Panc1 (cell line): ENCODE results near the gene CHMP6. TPM values are rescaled to one million over a fixed set of nuclear protein-coding genes. Genes with fewer than 3 reads are reported as not detected.
"Not testable (repeated sequence)": the region's sequence is repeated elsewhere in the genome, so short reads cannot be mapped to it uniquely, and the experiment has no call there.

Experiments
- ATAC-seq: fragments of 200-7000 bp; cut with Tn5 transposase; 2 replicates; pipeline ENCODE4 v1.9.1; 2020; ENCODE audit warnings: mild to moderate bottlenecking, moderate library complexity
- BruUV-seq: library from RNA; stranded (reverse); fragments of 400-500 nt; replicated peaks from 2 replicates; lab custom pipeline; 2021; lab: Mats Ljungman, UMichigan
- CTCF ChIA-PET: fragments of 300-600 bp; sonication (Branson Sonifier 250); formaldehyde crosslinking; loops from one replicate; lab custom pipeline; 2022; ENCODE audit warnings: antibody characterized with exemption; lab: Charles Lee
- POLR2A ChIA-PET: fragments of 300-600 bp; sonication (Branson Sonifier 250); formaldehyde crosslinking; loops from one replicate; lab custom pipeline; 2022; ENCODE audit warnings: antibody characterized with exemption; lab: Charles Lee
- DNase-seq: peaks from one replicate; pipeline ENCODE4 v3.0.0-alpha.2; 2010; ENCODE audit warnings: low read depth, low spot score
- H3K27ac ChIP-seq: 2 replicates; pipeline ENCODE4 v1.5.1; 2011; ENCODE audit warnings: mild to moderate bottlenecking, low read length, inconsistent platforms
- H3K27me3 ChIP-seq: fragments of 200-500 bp; sonication (Bioruptor generic); 2 replicates; pipeline ENCODE4 v1.6.0; 2014; ENCODE audit warnings: low read length, inconsistent platforms; ENCODE audit not compliant: control insufficient read depth, insufficient read depth
- H3K36me3 ChIP-seq: fragments of 200-500 bp; sonication (Bioruptor generic); 2 replicates; pipeline ENCODE4 v1.5.1; 2014; ENCODE audit warnings: inconsistent platforms, mild to moderate bottlenecking, low read length, moderate library complexity; ENCODE audit not compliant: control insufficient read depth, insufficient read depth
- H3K4me1 ChIP-seq: 2 replicates; pipeline ENCODE4 v1.5.1; 2011; ENCODE audit warnings: inconsistent platforms, mild to moderate bottlenecking, low read length, moderate library complexity; ENCODE audit not compliant: control insufficient read depth, insufficient read depth
- H3K4me3 ChIP-seq, 2 experiments: 2 replicates each; pipeline ENCODE4 v1.5.1; 2011 to 2012; ENCODE audit warnings: low read depth in 2 of 2, low read length in 2 of 2, mild to moderate bottlenecking in 2 of 2, inconsistent platforms in 1 of 2, moderate library complexity in 1 of 2
- H3K9me3 ChIP-seq: fragments of 200-500 bp; sonication (Bioruptor generic); 2 replicates; pipeline ENCODE4 v1.5.1; 2014; ENCODE audit warnings: low read depth, mild to moderate bottlenecking, inconsistent platforms, low read length, moderate library complexity; ENCODE audit not compliant: control insufficient read depth, insufficient read depth
- POLR2AphosphoS5 ChIP-seq: IDR thresholded peaks from 2 replicates; pipeline ENCODE4 v1.6.1; 2012; ENCODE audit warnings: mild to moderate bottlenecking, low read depth, low read length, moderate library complexity
- SIN3A ChIP-seq: IDR thresholded peaks from 2 replicates; pipeline ENCODE4 v1.6.1; 2012; ENCODE audit warnings: low read depth, mild to moderate bottlenecking, low read length, moderate library complexity, borderline replicate concordance; ENCODE audit not compliant: insufficient read depth
- TCF7L2 ChIP-seq: IDR thresholded peaks from 2 replicates; pipeline ENCODE4 v1.6.1; 2011; ENCODE audit warnings: mild to moderate bottlenecking, low read depth, low read length, inconsistent platforms
- in situ Hi-C: cut with HindIII; loops from 2 replicates; pipeline ENCODE4 v1.10.0; 2016; ENCODE audit warnings: low sequenced_read_pairs, low pct_unique_long_range_greater_than_20kb
- intact Hi-C: fragments of 100-400 bp; cut with micrococcal nuclease; formaldehyde crosslinking; loops from one replicate; pipeline ENCODE4 v1.10.0; 2022; ENCODE audit not compliant: unreplicated experiment
- total RNA-seq: library from RNA; stranded (reverse); gene quantifications from one replicate; pipeline ENCODE4 v1.2.1, GENCODE V29; 2021; ENCODE audit not compliant: unreplicated experiment
- TF ChIP-seq, protein P1 (sequence below): fragments of 450-650 bp; IDR thresholded peaks from 2 replicates; pipeline ENCODE4 v1.5.1; 2017; ENCODE audit warnings: mild to moderate bottlenecking
- TF ChIP-seq, protein P2 (sequence below), 2 experiments: IDR thresholded peaks; 2 replicates each; pipeline ENCODE4 v1.6.1; 2011 to 2012; ENCODE audit warnings: low read depth in 2 of 2, control low read depth in 1 of 2, low read length in 1 of 2, mild to moderate bottlenecking in 1 of 2, moderate library complexity in 1 of 2; ENCODE audit not compliant: insufficient read depth in 1 of 2

CHMP6 gene
- total RNA-seq, 1 experiment from 2014 or later = 43.7 TPM

DNA sequence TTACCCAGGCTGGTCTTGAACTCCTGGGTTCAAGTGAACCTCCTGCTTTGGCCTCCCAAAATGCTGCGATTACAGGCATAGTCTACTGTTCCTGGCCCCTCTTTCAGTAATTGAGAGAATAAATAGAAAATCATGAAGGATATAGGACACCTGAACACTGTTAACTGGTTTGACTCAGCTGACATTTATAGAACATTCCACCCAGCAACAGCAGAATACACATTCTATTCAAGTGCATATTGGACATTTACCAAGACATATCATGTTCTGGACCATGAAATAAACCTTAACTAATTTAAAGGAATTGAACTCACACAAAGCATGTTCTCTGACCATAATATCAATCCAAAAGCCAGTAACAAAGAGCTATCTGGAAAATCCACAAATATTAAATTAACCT is 23.5 kb downstream of the CHMP6 start:
- H3K4me3 ChIP-seq = no peak overlapping the region
- POLR2A ChIA-PET = no interaction called here
- no peak overlapping the region for H3K27ac ChIP-seq
- BruUV-seq = no TSS peak
- no peak for DNase-seq
- CTCF ChIA-PET = interaction anchor here (0.5 kb wide), 1 partner anchor 98 kb away, joined by 3 read pairs; no protein-coding TSS in a partner anchor
- no peaks in the 10 kb centered on the region for H3K36me3 ChIP-seq
- no peak for ATAC-seq
- H3K27me3 ChIP-seq = no peaks in the 10 kb centered on the region
- in situ Hi-C loops = no loop called here
- intact Hi-C loops = no loop called here
- H3K4me1 ChIP-seq = peaks cover 18% of the 10 kb centered on the region
- TF ChIP-seq TCF7L2 (no peak), POLR2AphosphoS5 (no peak), SIN3A (no peak)
- TF ChIP-seq, protein P1, sequence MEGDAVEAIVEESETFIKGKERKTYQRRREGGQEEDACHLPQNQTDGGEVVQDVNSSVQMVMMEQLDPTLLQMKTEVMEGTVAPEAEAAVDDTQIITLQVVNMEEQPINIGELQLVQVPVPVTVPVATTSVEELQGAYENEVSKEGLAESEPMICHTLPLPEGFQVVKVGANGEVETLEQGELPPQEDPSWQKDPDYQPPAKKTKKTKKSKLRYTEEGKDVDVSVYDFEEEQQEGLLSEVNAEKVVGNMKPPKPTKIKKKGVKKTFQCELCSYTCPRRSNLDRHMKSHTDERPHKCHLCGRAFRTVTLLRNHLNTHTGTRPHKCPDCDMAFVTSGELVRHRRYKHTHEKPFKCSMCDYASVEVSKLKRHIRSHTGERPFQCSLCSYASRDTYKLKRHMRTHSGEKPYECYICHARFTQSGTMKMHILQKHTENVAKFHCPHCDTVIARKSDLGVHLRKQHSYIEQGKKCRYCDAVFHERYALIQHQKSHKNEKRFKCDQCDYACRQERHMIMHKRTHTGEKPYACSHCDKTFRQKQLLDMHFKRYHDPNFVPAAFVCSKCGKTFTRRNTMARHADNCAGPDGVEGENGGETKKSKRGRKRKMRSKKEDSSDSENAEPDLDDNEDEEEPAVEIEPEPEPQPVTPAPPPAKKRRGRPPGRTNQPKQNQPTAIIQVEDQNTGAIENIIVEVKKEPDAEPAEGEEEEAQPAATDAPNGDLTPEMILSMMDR = no peak
- TF ChIP-seq, protein P2, sequence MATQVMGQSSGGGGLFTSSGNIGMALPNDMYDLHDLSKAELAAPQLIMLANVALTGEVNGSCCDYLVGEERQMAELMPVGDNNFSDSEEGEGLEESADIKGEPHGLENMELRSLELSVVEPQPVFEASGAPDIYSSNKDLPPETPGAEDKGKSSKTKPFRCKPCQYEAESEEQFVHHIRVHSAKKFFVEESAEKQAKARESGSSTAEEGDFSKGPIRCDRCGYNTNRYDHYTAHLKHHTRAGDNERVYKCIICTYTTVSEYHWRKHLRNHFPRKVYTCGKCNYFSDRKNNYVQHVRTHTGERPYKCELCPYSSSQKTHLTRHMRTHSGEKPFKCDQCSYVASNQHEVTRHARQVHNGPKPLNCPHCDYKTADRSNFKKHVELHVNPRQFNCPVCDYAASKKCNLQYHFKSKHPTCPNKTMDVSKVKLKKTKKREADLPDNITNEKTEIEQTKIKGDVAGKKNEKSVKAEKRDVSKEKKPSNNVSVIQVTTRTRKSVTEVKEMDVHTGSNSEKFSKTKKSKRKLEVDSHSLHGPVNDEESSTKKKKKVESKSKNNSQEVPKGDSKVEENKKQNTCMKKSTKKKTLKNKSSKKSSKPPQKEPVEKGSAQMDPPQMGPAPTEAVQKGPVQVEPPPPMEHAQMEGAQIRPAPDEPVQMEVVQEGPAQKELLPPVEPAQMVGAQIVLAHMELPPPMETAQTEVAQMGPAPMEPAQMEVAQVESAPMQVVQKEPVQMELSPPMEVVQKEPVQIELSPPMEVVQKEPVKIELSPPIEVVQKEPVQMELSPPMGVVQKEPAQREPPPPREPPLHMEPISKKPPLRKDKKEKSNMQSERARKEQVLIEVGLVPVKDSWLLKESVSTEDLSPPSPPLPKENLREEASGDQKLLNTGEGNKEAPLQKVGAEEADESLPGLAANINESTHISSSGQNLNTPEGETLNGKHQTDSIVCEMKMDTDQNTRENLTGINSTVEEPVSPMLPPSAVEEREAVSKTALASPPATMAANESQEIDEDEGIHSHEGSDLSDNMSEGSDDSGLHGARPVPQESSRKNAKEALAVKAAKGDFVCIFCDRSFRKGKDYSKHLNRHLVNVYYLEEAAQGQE (IDR thresholded peaks at IDR 0.05; ENCODE audit: insufficient read depth in 1 of 2, low read depth in 2 of 2, low read length in 1 of 2) = no peak
- H3K9me3 ChIP-seq = 0 out of 2 replicates have a peak, but pooled peaks cover 3% of the 10 kb centered on the region

DNA sequence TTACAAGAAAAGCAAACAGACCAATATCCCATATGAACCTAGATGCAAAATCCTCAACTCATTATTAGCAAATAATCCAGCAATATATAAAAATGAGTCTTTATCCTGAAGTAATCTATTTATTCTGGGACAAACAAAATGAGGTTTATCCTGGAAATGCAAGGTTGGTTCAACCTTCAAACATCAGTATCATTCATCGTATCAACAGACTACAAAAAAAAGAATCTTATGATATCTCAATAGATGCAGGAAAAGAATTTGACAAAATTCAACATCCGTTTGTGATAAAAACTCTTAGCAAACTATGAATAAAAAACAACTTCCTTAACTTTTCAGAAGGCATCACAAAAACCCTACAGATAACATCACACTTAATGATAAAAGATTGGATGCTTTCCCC is 24.9 kb downstream of the CHMP6 start:
- Histone ChIP-seq H3K4me1 (peaks cover 23% of the 10 kb centered on the region), H3K36me3 (no peaks in the 10 kb centered on the region), H3K4me3 (no peak overlapping the region), H3K9me3 (0 out of 2 replicates have a peak, but pooled peaks cover 3% of the 10 kb centered on the region), H3K27me3 (no peaks in the 10 kb centered on the region), H3K27ac (no peak overlapping the region)
- ChIA-PET CTCF (no interaction called here), POLR2A (no interaction called here)
- in situ Hi-C loops = no loop called here
- DNase-seq = no peak
- intact Hi-C loops = no loop called here
- ATAC-seq = no peak
- no TSS peak for BruUV-seq
- TF ChIP-seq, protein P1 = no peak
- TF ChIP-seq, protein P2 (IDR thresholded peaks at IDR 0.05; ENCODE audit: insufficient read depth in 1 of 2, low read depth in 2 of 2, low read length in 1 of 2) = no peak
- TF ChIP-seq TCF7L2 (no peak), SIN3A (no peak), POLR2AphosphoS5 (no peak)

GRCh38 chr17:81017330-81017729 is 25.7 kb downstream of the CHMP6 start:
- H3K9me3 ChIP-seq, BruUV-seq, H3K27ac ChIP-seq, in situ Hi-C loops, DNase-seq, intact Hi-C loops, H3K36me3 ChIP-seq, H3K4me3 ChIP-seq, ATAC-seq, H3K27me3 ChIP-seq, CTCF ChIA-PET: not testable (repeated sequence)
- peaks cover 27% of the 10 kb centered on the region for H3K4me1 ChIP-seq
- POLR2A ChIA-PET = interaction anchor here (0.6 kb wide), 1 partner anchor 380 kb away, joined by 3 read pairs; no protein-coding TSS in a partner anchor
